ENCODE results near the gene AHSP. TPM values are rescaled to one million over a fixed set of nuclear protein-coding genes. Genes with fewer than 3 reads are reported as not detected.

The AHSP gene
- total and polyA plus RNA-seq, 2 donors (not counting 1 experiment from before 2014, with no cell fraction given): not detected

- no peak overlapping the region for H3K27ac Mint-ChIP-seq
These were observed 47.9 kb upstream of the AHSP start for GRCh38 chr16:31479751-31480150.

More at GRCh38 chr16:31479751-31480150, 47.9 kb upstream of the AHSP start:
- Histone ChIP-seq H3K4me3 (ENCODE audit: control extremely low read depth in 1 of 5, extremely low read depth in 1 of 5, insufficient read depth in 1 of 5, low read depth in 2 of 5, low read length in 4 of 5) (no peak overlapping the region), H3K4me2 (replicated peaks; ENCODE audit: low read depth, low read length, poor library complexity, severe bottlenecking) (no peak overlapping the region), H3K79me2 (ENCODE audit: control insufficient read depth, insufficient read depth, low read length) (no peaks in the 10 kb centered on the region), H2AFZ (ENCODE audit: insufficient read depth, low read depth, low read length, poor library complexity, severe bottlenecking) (no peak overlapping the region), H3K9me3 (ENCODE audit: control extremely low read depth in 1 of 3, control insufficient read depth in 2 of 3, insufficient read depth in 1 of 3, low read length in 2 of 3) (no peaks in the 10 kb centered on the region), H3K27me3 (replicated peaks in 1 of 4; ENCODE audit: control extremely low read depth in 1 of 4, control insufficient read depth in 3 of 4, insufficient read depth in 4 of 4, low read length in 3 of 4) (peaks cover 0 to 9% (median 0%) of the 10 kb centered on the region in 4 experiments), H3K36me3 (replicated peaks in 1 of 2; ENCODE audit: control extremely low read depth in 1 of 2, control insufficient read depth in 1 of 2, extremely low read depth in 1 of 2, insufficient read depth in 2 of 2, low read length in 1 of 2) (no peaks in the 10 kb centered on the region), H3K9ac (ENCODE audit: low read length) (no peak overlapping the region), H4K20me1 (ENCODE audit: control insufficient read depth, insufficient read depth, low read length, poor library complexity, severe bottlenecking) (no peaks in the 10 kb centered on the region), H3K27ac (ENCODE audit: low read length in 2 of 2) (no peak overlapping the region), H3K4me1 (ENCODE audit: control insufficient read depth in 2 of 2, insufficient read depth in 2 of 2, low read length in 2 of 2) (peaks cover 9 to 18% of the 10 kb centered on the region in 2 donors)
- Mint-ChIP-seq H3K4me1 (peaks cover 19% of the 10 kb centered on the region), H3K27me3 (peaks cover 16% of the 10 kb centered on the region), H3K4me3 (no peak overlapping the region), H3K9me3 (ENCODE audit: insufficient read depth) (no peaks in the 10 kb centered on the region)
- ChIA-PET POLR2A (no interaction called here), CTCF (interaction anchor here (1.2 kb wide), 1 partner anchor 19 kb away, joined by 4 read pairs; no protein-coding TSS in a partner anchor)
- TF ChIP-seq CTCF (IDR thresholded peaks at IDR 0.05) (no peak), EZH2 (IDR thresholded peaks at IDR 0.05; ENCODE audit: borderline replicate concordance, insufficient read depth, low read depth, low read length, poor library complexity, severe bottlenecking) (no peak)
- ATAC-seq (ENCODE audit: low read depth): no peak
- WGBS (ENCODE audit: insufficient coverage): 94% methylated on average over 9 of the region's 9 CpGs
- intact Hi-C loops (cut with micrococcal nuclease): loop anchor here (5.0 kb wide), 1 partner anchor 393 kb away; the partner anchor contains the start of gene ZNF267
- DNase-seq: no peak

All from B cell (primary cell).